Smooth muscle cell (in vitro differentiated cells): ENCODE results near the gene GLT6D1. TPM values are rescaled to one million over a fixed set of nuclear protein-coding genes. Genes with fewer than 3 reads are reported as not detected.
A peak's percentile ranks its signal among the peaks of the same experiment; 100 is the strongest.
"Not testable (repeated sequence)": the region's sequence is repeated elsewhere in the genome, so short reads cannot be mapped to it uniquely, and the experiment has no call there.

ENCODE experiments used
- DNase-seq: peaks from one replicate; lab custom pipeline; 2025; ENCODE audit not compliant: unreplicated experiment; lab: John Stamatoyannopoulos, UW
- H2AFZ ChIP-seq: fragments of 200-600 bp; sonication (generic); 2 replicates; pipeline ENCODE4 v1.6.0; 2016; ENCODE audit warnings: antibody characterized with exemption, low read depth, mild to moderate bottlenecking
- H3F3A ChIP-seq: fragments of 200-600 bp; sonication (generic); 2 replicates; pipeline ENCODE4 v1.6.0; 2017; ENCODE audit warnings: antibody characterized with exemption, low read depth
- H3K27ac ChIP-seq: fragments of 200-600 bp; sonication (generic); 2 replicates; pipeline ENCODE4 v1.5.1; 2016; ENCODE audit warnings: low read depth, mild to moderate bottlenecking
- H3K27me3 ChIP-seq: fragments of 200-600 bp; sonication (generic); 2 replicates; pipeline ENCODE4 v1.6.1; 2016; ENCODE audit warnings: low read depth, mild to moderate bottlenecking
- H3K36me3 ChIP-seq: fragments of 200-600 bp; sonication (generic); 2 replicates; pipeline ENCODE4 v1.5.1; 2016; ENCODE audit warnings: low read depth
- H3K4me1 ChIP-seq: fragments of 200-600 bp; sonication (generic); 2 replicates; pipeline ENCODE4 v1.5.1; 2016; ENCODE audit warnings: low read depth
- H3K4me2 ChIP-seq: fragments of 200-600 bp; sonication (generic); 2 replicates; pipeline ENCODE4 v1.6.0; 2016; ENCODE audit warnings: mild to moderate bottlenecking
- H3K4me3 ChIP-seq: fragments of 200-600 bp; sonication (generic); 2 replicates; pipeline ENCODE4 v1.5.1; 2016; ENCODE audit warnings: mild to moderate bottlenecking
- H3K79me2 ChIP-seq: fragments of 200-600 bp; sonication (generic); 2 replicates; pipeline ENCODE4 v1.6.0; 2016; ENCODE audit warnings: low read depth, mild to moderate bottlenecking
- H3K9ac ChIP-seq: fragments of 200-600 bp; sonication (generic); 2 replicates; pipeline ENCODE4 v1.6.0; 2016; ENCODE audit warnings: low read depth
- H3K9me3 ChIP-seq: fragments of 200-600 bp; sonication (generic); replicated peaks from 2 replicates; pipeline ENCODE4 v1.5.1; 2016; ENCODE audit warnings: low read depth
- H4K20me1 ChIP-seq: fragments of 200-600 bp; sonication (generic); 2 replicates; pipeline ENCODE4 v1.6.0; 2016; ENCODE audit warnings: low read depth
- CTCF ChIP-seq: fragments of 200-600 bp; sonication (generic); IDR thresholded peaks from 2 replicates; pipeline ENCODE4 v1.5.1; 2017; ENCODE audit warnings: borderline replicate concordance, mild to moderate bottlenecking, antibody characterized with exemption; ENCODE audit not compliant: insufficient read depth, poor library complexity, severe bottlenecking
- WGBS: methylation state at CpG from one replicate; pipeline ENCODE4 v1.1.7; 2016; ENCODE audit warnings: low lambda C conversion rate; 5-methylcytosine and 5-hydroxymethylcytosine counted together
- polyA plus RNA-seq: library from polyadenylated mRNA; unstranded; fragments of >200 nt; fragmentation: Nextera tagmentation; extraction: Ambion mirVana; gene quantifications from 2 replicates; pipeline ENCODE4 v1.2.1, GENCODE V29; 2016
- total RNA-seq: library from RNA; depleted of rRNA; stranded (reverse); fragments of >200 nt; gene quantifications from 2 replicates; pipeline ENCODE4 v1.2.3, GENCODE V29; 2014

The GLT6D1 gene
- total and polyA plus RNA-seq, 2 experiments from 2014 or later = not detected

- no peak for DNase-seq
Measured at GRCh38 chr9:135674977-135675376, 35.6 kb upstream of the GLT6D1 start.

GRCh38 chr9:135673941-135674340 lies 34.6 kb upstream of the GLT6D1 start:
- Histone ChIP-seq H3K27me3 (no peaks in the 10 kb centered on the region), H2AFZ (no peak overlapping the region), H3K4me2 (no peak overlapping the region), H4K20me1 (no peaks in the 10 kb centered on the region), H3K4me3 (no peak overlapping the region), H3K9ac (no peak overlapping the region), H3K4me1 (no peaks in the 10 kb centered on the region), H3K79me2 (no peaks in the 10 kb centered on the region), H3F3A (no peaks in the 10 kb centered on the region), H3K9me3 (no peaks in the 10 kb centered on the region), H3K27ac (no peak overlapping the region), H3K36me3 (no peaks in the 10 kb centered on the region)
- no peak for DNase-seq
- TF ChIP-seq CTCF = no peak
- WGBS = 86% methylated on average over 8 of the region's 8 CpGs

More at GRCh38 chr9:135674977-135675376, 35.6 kb upstream of the GLT6D1 start:
- no peaks in the 10 kb centered on the region for H3K4me1 ChIP-seq
- no peak overlapping the region for H3K4me3 ChIP-seq
- no peak overlapping the region for H3K27ac ChIP-seq
- H3K9me3 ChIP-seq = no peaks in the 10 kb centered on the region
- H3F3A ChIP-seq = no peaks in the 10 kb centered on the region
- no peaks in the 10 kb centered on the region for H3K36me3 ChIP-seq
- no peak for TF ChIP-seq CTCF
- no peaks in the 10 kb centered on the region for H3K79me2 ChIP-seq
- H3K27me3 ChIP-seq = no peaks in the 10 kb centered on the region
- no peak overlapping the region for H3K4me2 ChIP-seq
- WGBS = 94% methylated on average over 10 of the region's 10 CpGs
- H3K9ac ChIP-seq = no peak overlapping the region
- no peak overlapping the region for H2AFZ ChIP-seq
- H4K20me1 ChIP-seq = no peaks in the 10 kb centered on the region

- not testable (repeated sequence) for H3K9ac ChIP-seq, H3K4me3 ChIP-seq, H2AFZ ChIP-seq, H3F3A ChIP-seq, H3K27ac ChIP-seq, H3K9me3 ChIP-seq, H3K27me3 ChIP-seq, H3K79me2 ChIP-seq, H4K20me1 ChIP-seq, H3K4me2 ChIP-seq, H3K36me3 ChIP-seq, H3K4me1 ChIP-seq, DNase-seq
- WGBS = 94% methylated on average over 7 of the region's 7 CpGs
Measured at GRCh38 chr9:135672786-135673185, 33.4 kb upstream of the GLT6D1 start.

- Histone ChIP-seq H3K36me3 (no peaks in the 10 kb centered on the region), H3K4me3 (no peak overlapping the region), H3F3A (no peaks in the 10 kb centered on the region), H3K9me3 (no peaks in the 10 kb centered on the region), H2AFZ (no peak overlapping the region), H3K9ac (no peak overlapping the region), H3K27ac (no peak overlapping the region), H4K20me1 (no peaks in the 10 kb centered on the region), H3K27me3 (no peaks in the 10 kb centered on the region), H3K4me2 (no peak overlapping the region), H3K4me1 (no peaks in the 10 kb centered on the region), H3K79me2 (no peaks in the 10 kb centered on the region)
- DNase-seq = no peak
- TF ChIP-seq CTCF = peak; percentile 8
- 76% methylated on average over 7 of the region's 17 CpGs for WGBS
Measured at GRCh38 chr9:135671591-135672041, 32.3 kb upstream of the GLT6D1 start.
